Erythroblast (primary cell): ENCODE data around the gene DIAPH2.

Experiments used
- GATA1 ChIP-seq: IDR thresholded peaks from 2 replicates; pipeline ENCODE4 v1.6.1; 2011; ENCODE audit warnings: low read depth, mild to moderate bottlenecking, control low read depth, low read length, moderate library complexity
- POLR2A ChIP-seq: IDR thresholded peaks from 2 replicates; pipeline ENCODE4 v1.6.1; 2011; ENCODE audit warnings: mild to moderate bottlenecking, low read length

DNA sequence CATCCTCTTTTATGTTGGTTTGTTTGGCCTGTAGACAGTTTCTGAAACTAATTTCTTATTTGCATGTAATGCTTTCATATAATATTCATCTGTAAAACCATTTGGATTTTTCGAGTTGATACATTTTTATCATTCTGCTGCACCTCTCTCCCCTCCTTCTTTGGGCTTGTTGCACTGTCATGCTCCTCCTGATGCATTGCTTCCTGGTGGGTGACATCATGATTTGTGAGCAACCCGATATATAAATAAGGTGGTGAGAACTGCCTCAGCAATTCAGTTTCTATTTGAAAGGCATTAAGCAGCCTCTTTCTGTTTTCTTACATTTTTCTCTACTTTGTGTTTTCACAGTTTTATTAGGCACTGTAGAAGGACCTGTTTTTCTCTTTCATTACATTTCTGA is 714.8 kb downstream of the DIAPH2 start:
- TF ChIP-seq POLR2A (no peak), GATA1 (no peak)
